ENCODE results near the gene RALA.
"Not testable (repeated sequence)": the region's sequence is repeated elsewhere in the genome, so short reads cannot be mapped to it uniquely, and the experiment has no call there.

RALA gene

GRCh38 chr7:39688611-39689480, 65.5 kb downstream of the RALA start:
- no peak for DNase-seq

- DNase-seq: no peak
Measured at GRCh38 chr7:39691821-39692220, 68.4 kb downstream of the RALA start.

GRCh38 chr7:39693086-39693485, 69.7 kb downstream of the RALA start:
- DNase-seq: not testable (repeated sequence)

- no peak for DNase-seq
Measured at GRCh38 chr7:39693812-39694211, 70.4 kb downstream of the RALA start.

GRCh38 chr7:39695852-39696586, 72.6 kb downstream of the RALA start:
- DNase-seq: no peak

GRCh38 chr7:39696631-39697030, 73.3 kb downstream of the RALA start:
- DNase-seq: no peak

- DNase-seq: no peak
Measured at GRCh38 chr7:39697483-39697882, 74.1 kb downstream of the RALA start.

- no peak for DNase-seq
Measured at GRCh38 chr7:39700165-39700564, 76.8 kb downstream of the RALA start.

- DNase-seq: no peak
Measured at GRCh38 chr7:39700932-39701331, 77.6 kb downstream of the RALA start.

- no peak for DNase-seq
Measured at GRCh38 chr7:39702133-39702532, 78.8 kb downstream of the RALA start.

GRCh38 chr7:39703144-39703543, 79.8 kb downstream of the RALA start:
- DNase-seq: no peak

- no peak for DNase-seq
Measured at GRCh38 chr7:39709029-39709428, 85.7 kb downstream of the RALA start.

- no peak for DNase-seq
Measured at GRCh38 chr7:39709768-39710311, 86.5 kb downstream of the RALA start.

GRCh38 chr7:39712751-39713150, 89.4 kb downstream of the RALA start:
- DNase-seq: no peak

- DNase-seq: no peak
Measured at GRCh38 chr7:39714447-39715091, 91.2 kb downstream of the RALA start.

GRCh38 chr7:39720586-39720985, 97.2 kb downstream of the RALA start:
- DNase-seq: no peak

- no peak for DNase-seq
Measured at GRCh38 chr7:39721345-39721744, 98.0 kb downstream of the RALA start.

- no peak for DNase-seq
Measured at GRCh38 chr7:39721919-39722597, 98.7 kb downstream of the RALA start.

- DNase-seq: no peak
Measured at GRCh38 chr7:39727231-39728012, 104.0 kb downstream of the RALA start.

GRCh38 chr7:39732837-39733804, 109.7 kb downstream of the RALA start:
- DNase-seq: peak; percentile 94

Measured in activated CD4-positive, alpha-beta T cell treated with anti-CD3 and anti-CD28 coated beads, Interleukin-2, amount 50 U/mL, for 1 hour (primary cell).